HepG2 (cell line): ENCODE data around the gene ANKRD11. TPM values are rescaled to one million over a fixed set of nuclear protein-coding genes. Genes with fewer than 3 reads are reported as not detected.
A peak's percentile ranks its signal among the peaks of the same experiment; 100 is the strongest.

Experiments used
- AKAP8 ChIP-seq: sonication (generic); formaldehyde crosslinking; IDR thresholded peaks from 2 replicates; pipeline ENCODE4 v1.5.1; 2020; ENCODE audit warnings: mild to moderate bottlenecking, missing genetic modification reagents
- DR1 ChIP-seq: sonication (generic); formaldehyde crosslinking; IDR thresholded peaks from 2 replicates; pipeline ENCODE4 v1.8.0; 2021; ENCODE audit warnings: mild to moderate bottlenecking, missing genetic modification reagents, inconsistent platforms
- HNRNPH1 ChIP-seq: fragments of 200-400 bp; formaldehyde crosslinking; optimal IDR thresholded peaks from 2 replicates; pipeline ENCODE3; 2017; ENCODE audit warnings: mild to moderate bottlenecking, low read depth, low read length
- HOXA9 ChIP-seq: sonication (generic); formaldehyde crosslinking; IDR thresholded peaks from 2 replicates; pipeline ENCODE4 v1.8.1; 2022; ENCODE audit warnings: missing genetic modification reagents, mild to moderate bottlenecking, moderate library complexity, borderline replicate concordance
- RARG ChIP-seq: sonication (generic); formaldehyde crosslinking; IDR thresholded peaks from 2 replicates; pipeline ENCODE4 v1.4.0; 2020; ENCODE audit warnings: low read depth, mild to moderate bottlenecking, missing genetic modification reagents
- RBFOX2 ChIP-seq: fragments of 200-400 bp; formaldehyde crosslinking; IDR thresholded peaks from 2 replicates; pipeline ENCODE4 v1.6.1; 2017; ENCODE audit warnings: low read depth, mild to moderate bottlenecking, low read length
- THAP11 ChIP-seq: IDR thresholded peaks from 2 replicates; pipeline ENCODE4 v1.6.1; 2016; ENCODE audit warnings: missing biosample characterization, missing genetic modification reagents
- ZBTB3 ChIP-seq: sonication (generic); formaldehyde crosslinking; IDR thresholded peaks from 2 replicates; pipeline ENCODE4 v1.4.0; 2020; ENCODE audit warnings: low read depth, mild to moderate bottlenecking, moderate library complexity, missing genetic modification reagents, borderline replicate concordance
- ZNF234 ChIP-seq: sonication (generic); formaldehyde crosslinking; conservative IDR thresholded peaks from 2 replicates; pipeline ENCODE4 v1.5.1; 2020; ENCODE audit warnings: mild to moderate bottlenecking, missing genetic modification reagents
- ZNF24 ChIP-seq: fragments of 450-650 bp; IDR thresholded peaks from 2 replicates; pipeline ENCODE4 v1.6.1; 2017; ENCODE audit warnings: antibody characterized with exemption, mild to moderate bottlenecking
- ZNF34 ChIP-seq: sonication (generic); formaldehyde crosslinking; IDR thresholded peaks from 2 replicates; pipeline ENCODE4 v1.4.0; 2020; ENCODE audit warnings: mild to moderate bottlenecking, missing genetic modification reagents, borderline replicate concordance
- ZNF83 ChIP-seq: sonication (generic); formaldehyde crosslinking; IDR thresholded peaks from 2 replicates; pipeline ENCODE4 v1.4.0; 2020; ENCODE audit warnings: missing genetic modification reagents, mild to moderate bottlenecking, borderline replicate concordance
- ZNF879 ChIP-seq: sonication (generic); formaldehyde crosslinking; IDR thresholded peaks from 2 replicates; pipeline ENCODE4 v1.8.1; 2023; ENCODE audit warnings: missing genetic modification reagents
- polyA plus RNA-seq, 8 experiments: library from polyadenylated mRNA; depleted of rRNA in 3 of 8; stranded (reverse) in 7 of 8; unstranded in 1 of 8; fragments of >200 nt; fragmentation: Illumina TruSeq in 4 of 8; extraction: Trizol in 4 of 8; gene quantifications; 2 replicates each; pipeline versions ENCODE4 v1.2.1 to v1.2.3, GENCODE V29; 2011 to 2016; ENCODE audit warnings: low read depth in 4 of 8, missing spikeins in 1 of 8, mixed read lengths in 1 of 8; ENCODE audit not compliant: insufficient read depth in 1 of 8
- total RNA-seq, 5 experiments: library from RNA; depleted of rRNA; stranded (reverse); fragments of >200 nt; fragmentation: Illumina TruSeq; extraction: Trizol; gene quantifications; 2 replicates each; pipeline ENCODE4 v1.2.3, GENCODE V29; 2016; ENCODE audit warnings: low read depth in 1 of 5
- TF ChIP-seq, protein P1 (sequence below): sonication (generic); formaldehyde crosslinking; IDR thresholded peaks from 2 replicates; pipeline ENCODE4 v1.5.1; 2020; ENCODE audit warnings: mild to moderate bottlenecking, moderate library complexity, missing genetic modification reagents
- TF ChIP-seq, protein P2 (sequence below): IDR thresholded peaks from 2 replicates; pipeline ENCODE4 v1.6.1; 2016; ENCODE audit warnings: mild to moderate bottlenecking, missing biosample characterization, missing genetic modification reagents
- TF ChIP-seq, protein P3 (sequence below): sonication (generic); formaldehyde crosslinking; IDR thresholded peaks from 2 replicates; pipeline ENCODE4 v1.8.1; 2022; ENCODE audit warnings: mild to moderate bottlenecking, missing genetic modification reagents
- TF ChIP-seq, protein P4 (sequence below): IDR thresholded peaks from 2 replicates; pipeline ENCODE4 v1.6.1; 2012; ENCODE audit warnings: low read length, improper control_type of control experiment
- TF ChIP-seq, protein P5 (sequence below): sonication (generic); formaldehyde crosslinking; IDR thresholded peaks from 2 replicates; pipeline ENCODE4 v1.4.0; 2020; ENCODE audit warnings: missing genetic modification reagents
- TF ChIP-seq, protein P6 (sequence below): sonication (generic); formaldehyde crosslinking; IDR thresholded peaks from 2 replicates; pipeline ENCODE4 v1.5.0; 2020; ENCODE audit warnings: mild to moderate bottlenecking, missing genetic modification reagents

ANKRD11 gene
- total and polyA plus RNA-seq, 2 of the 13 experiments (the other 11 are each of a cell fraction or from before 2014, with no cell fraction given), result 21.4 to 38.4 TPM

DNA sequence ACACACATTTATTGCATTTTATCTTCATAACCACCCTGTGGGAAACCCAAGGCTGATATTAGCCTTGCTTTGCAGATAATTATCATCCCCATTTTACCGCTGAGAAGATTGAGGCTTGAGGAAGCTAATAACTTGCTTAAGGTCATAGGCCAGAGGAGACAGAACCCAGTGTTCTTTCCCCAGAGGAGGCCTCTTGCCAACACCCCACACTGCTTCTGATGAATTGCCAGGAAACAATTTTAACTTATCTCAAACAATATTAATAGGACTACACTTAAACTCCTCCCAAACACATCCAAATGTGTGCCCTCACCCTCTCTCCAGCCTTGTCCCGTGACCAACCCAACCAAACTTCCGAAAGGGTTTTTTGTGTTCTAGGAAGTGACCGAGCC is 15.7 kb upstream of the ANKRD11 start (continued):
- TF ChIP-seq, protein P1, sequence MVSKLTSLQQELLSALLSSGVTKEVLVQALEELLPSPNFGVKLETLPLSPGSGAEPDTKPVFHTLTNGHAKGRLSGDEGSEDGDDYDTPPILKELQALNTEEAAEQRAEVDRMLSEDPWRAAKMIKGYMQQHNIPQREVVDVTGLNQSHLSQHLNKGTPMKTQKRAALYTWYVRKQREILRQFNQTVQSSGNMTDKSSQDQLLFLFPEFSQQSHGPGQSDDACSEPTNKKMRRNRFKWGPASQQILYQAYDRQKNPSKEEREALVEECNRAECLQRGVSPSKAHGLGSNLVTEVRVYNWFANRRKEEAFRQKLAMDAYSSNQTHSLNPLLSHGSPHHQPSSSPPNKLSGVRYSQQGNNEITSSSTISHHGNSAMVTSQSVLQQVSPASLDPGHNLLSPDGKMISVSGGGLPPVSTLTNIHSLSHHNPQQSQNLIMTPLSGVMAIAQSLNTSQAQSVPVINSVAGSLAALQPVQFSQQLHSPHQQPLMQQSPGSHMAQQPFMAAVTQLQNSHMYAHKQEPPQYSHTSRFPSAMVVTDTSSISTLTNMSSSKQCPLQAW (CRISPR knock-in tag), result no peak
- TF ChIP-seq ZBTB3, result 0 out of 2 replicates have a peak, but pooled peaks have one; percentile 18
- TF ChIP-seq RARG (CRISPR knock-in tag), result no peak
- TF ChIP-seq, protein P2, sequence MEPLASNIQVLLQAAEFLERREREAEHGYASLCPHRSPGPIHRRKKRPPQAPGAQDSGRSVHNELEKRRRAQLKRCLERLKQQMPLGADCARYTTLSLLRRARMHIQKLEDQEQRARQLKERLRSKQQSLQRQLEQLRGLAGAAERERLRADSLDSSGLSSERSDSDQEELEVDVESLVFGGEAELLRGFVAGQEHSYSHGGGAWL (CRISPR knock-in tag), result no peak
- no peak for TF ChIP-seq DR1 (CRISPR knock-in tag)
- no peak for TF ChIP-seq THAP11 (CRISPR knock-in tag)
- TF ChIP-seq HNRNPH1, result no peak
- TF ChIP-seq, protein P3, sequence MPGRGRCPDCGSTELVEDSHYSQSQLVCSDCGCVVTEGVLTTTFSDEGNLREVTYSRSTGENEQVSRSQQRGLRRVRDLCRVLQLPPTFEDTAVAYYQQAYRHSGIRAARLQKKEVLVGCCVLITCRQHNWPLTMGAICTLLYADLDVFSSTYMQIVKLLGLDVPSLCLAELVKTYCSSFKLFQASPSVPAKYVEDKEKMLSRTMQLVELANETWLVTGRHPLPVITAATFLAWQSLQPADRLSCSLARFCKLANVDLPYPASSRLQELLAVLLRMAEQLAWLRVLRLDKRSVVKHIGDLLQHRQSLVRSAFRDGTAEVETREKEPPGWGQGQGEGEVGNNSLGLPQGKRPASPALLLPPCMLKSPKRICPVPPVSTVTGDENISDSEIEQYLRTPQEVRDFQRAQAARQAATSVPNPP (CRISPR knock-in tag), result peak; percentile 1; the same call in 1 of the 2 replicates
- TF ChIP-seq AKAP8 (CRISPR knock-in tag), result no peak
- no peak for TF ChIP-seq RBFOX2
- no peak for TF ChIP-seq HOXA9
- no peak for TF ChIP-seq ZNF234 (CRISPR knock-in tag)
- TF ChIP-seq, protein P4, sequence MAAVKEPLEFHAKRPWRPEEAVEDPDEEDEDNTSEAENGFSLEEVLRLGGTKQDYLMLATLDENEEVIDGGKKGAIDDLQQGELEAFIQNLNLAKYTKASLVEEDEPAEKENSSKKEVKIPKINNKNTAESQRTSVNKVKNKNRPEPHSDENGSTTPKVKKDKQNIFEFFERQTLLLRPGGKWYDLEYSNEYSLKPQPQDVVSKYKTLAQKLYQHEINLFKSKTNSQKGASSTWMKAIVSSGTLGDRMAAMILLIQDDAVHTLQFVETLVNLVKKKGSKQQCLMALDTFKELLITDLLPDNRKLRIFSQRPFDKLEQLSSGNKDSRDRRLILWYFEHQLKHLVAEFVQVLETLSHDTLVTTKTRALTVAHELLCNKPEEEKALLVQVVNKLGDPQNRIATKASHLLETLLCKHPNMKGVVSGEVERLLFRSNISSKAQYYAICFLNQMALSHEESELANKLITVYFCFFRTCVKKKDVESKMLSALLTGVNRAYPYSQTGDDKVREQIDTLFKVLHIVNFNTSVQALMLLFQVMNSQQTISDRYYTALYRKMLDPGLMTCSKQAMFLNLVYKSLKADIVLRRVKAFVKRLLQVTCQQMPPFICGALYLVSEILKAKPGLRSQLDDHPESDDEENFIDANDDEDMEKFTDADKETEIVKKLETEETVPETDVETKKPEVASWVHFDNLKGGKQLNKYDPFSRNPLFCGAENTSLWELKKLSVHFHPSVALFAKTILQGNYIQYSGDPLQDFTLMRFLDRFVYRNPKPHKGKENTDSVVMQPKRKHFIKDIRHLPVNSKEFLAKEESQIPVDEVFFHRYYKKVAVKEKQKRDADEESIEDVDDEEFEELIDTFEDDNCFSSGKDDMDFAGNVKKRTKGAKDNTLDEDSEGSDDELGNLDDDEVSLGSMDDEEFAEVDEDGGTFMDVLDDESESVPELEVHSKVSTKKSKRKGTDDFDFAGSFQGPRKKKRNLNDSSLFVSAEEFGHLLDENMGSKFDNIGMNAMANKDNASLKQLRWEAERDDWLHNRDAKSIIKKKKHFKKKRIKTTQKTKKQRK, result no peak
- TF ChIP-seq, protein P5, sequence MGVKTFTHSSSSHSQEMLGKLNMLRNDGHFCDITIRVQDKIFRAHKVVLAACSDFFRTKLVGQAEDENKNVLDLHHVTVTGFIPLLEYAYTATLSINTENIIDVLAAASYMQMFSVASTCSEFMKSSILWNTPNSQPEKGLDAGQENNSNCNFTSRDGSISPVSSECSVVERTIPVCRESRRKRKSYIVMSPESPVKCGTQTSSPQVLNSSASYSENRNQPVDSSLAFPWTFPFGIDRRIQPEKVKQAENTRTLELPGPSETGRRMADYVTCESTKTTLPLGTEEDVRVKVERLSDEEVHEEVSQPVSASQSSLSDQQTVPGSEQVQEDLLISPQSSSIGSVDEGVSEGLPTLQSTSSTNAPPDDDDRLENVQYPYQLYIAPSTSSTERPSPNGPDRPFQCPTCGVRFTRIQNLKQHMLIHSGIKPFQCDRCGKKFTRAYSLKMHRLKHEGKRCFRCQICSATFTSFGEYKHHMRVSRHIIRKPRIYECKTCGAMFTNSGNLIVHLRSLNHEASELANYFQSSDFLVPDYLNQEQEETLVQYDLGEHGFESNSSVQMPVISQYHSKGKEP (CRISPR knock-in tag), result no peak
- no peak for TF ChIP-seq ZNF879
- no peak for TF ChIP-seq ZNF24
- TF ChIP-seq ZNF83 (CRISPR knock-in tag), result no peak
- TF ChIP-seq, protein P6, sequence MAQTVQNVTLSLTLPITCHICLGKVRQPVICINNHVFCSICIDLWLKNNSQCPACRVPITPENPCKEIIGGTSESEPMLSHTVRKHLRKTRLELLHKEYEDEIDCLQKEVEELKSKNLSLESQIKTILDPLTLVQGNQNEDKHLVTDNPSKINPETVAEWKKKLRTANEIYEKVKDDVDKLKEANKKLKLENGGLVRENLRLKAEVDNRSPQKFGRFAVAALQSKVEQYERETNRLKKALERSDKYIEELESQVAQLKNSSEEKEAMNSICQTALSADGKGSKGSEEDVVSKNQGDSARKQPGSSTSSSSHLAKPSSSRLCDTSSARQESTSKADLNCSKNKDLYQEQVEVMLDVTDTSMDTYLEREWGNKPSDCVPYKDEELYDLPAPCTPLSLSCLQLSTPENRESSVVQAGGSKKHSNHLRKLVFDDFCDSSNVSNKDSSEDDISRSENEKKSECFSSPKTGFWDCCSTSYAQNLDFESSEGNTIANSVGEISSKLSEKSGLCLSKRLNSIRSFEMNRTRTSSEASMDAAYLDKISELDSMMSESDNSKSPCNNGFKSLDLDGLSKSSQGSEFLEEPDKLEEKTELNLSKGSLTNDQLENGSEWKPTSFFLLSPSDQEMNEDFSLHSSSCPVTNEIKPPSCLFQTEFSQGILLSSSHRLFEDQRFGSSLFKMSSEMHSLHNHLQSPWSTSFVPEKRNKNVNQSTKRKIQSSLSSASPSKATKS, result no peak
- no peak for TF ChIP-seq ZNF34
